K562 (cell line): ENCODE data around the gene ABT1. TPM values are rescaled to one million over a fixed set of nuclear protein-coding genes. Genes with fewer than 3 reads are reported as not detected.

ENCODE experiments used
- BCOR ChIP-seq: fragments of 450-650 bp; IDR thresholded peaks from 2 replicates; pipeline ENCODE4 v1.6.1; 2016
- BHLHE40 ChIP-seq: IDR thresholded peaks from 2 replicates; pipeline ENCODE4 v1.6.1; 2011; ENCODE audit warnings: low read length, improper control_type of control experiment
- CREB1 ChIP-seq, 2 experiments: sonication (generic) in 1 of 2; formaldehyde crosslinking in 1 of 2; IDR thresholded peaks; 2 replicates each; pipeline versions ENCODE4 v1.6.1 to v1.8.0; 2012 to 2022; ENCODE audit warnings: inconsistent platforms in 1 of 2, mild to moderate bottlenecking in 1 of 2, missing genetic modification reagents in 1 of 2, moderate library complexity in 1 of 2
- ELF4 ChIP-seq: fragments of 450-650 bp; formaldehyde crosslinking; IDR thresholded peaks from 2 replicates; pipeline ENCODE4 v1.4.0; 2022; ENCODE audit warnings: missing genetic modification characterization
- ERF ChIP-seq: fragments of 450-650 bp; formaldehyde crosslinking; IDR thresholded peaks from 2 replicates; pipeline ENCODE4 v1.4.0; 2020; ENCODE audit warnings: mild to moderate bottlenecking, mixed read lengths
- ETV1 ChIP-seq: fragments of 450-650 bp; conservative IDR thresholded peaks from 2 replicates; pipeline ENCODE4 v1.6.1; 2016; ENCODE audit warnings: missing genetic modification characterization, control low read depth, low read depth, missing compliant biosample characterization
- FOXM1 ChIP-seq, 2 experiments: fragments of 450-650 bp in 1 of 2; sonication (generic) in 1 of 2; formaldehyde crosslinking in 1 of 2; IDR thresholded peaks; 2 replicates each; pipeline versions ENCODE4 v1.6.1 to v1.9.0; 2017 to 2022; ENCODE audit warnings: low read depth in 2 of 2, mild to moderate bottlenecking in 2 of 2, missing genetic modification reagents in 1 of 2, moderate library complexity in 1 of 2
- JUND ChIP-seq, 2 experiments: IDR thresholded peaks; 2 replicates in 1 of 2; 3 replicates in 1 of 2; pipeline ENCODE4 v1.6.1; 2011; ENCODE audit warnings: borderline replicate concordance in 2 of 2, low read depth in 2 of 2, low read length in 2 of 2, improper control_type of control experiment in 1 of 2, missing biosample characterization in 1 of 2, missing genetic modification characterization in 1 of 2, missing genetic modification reagents in 1 of 2
- NCOA6 ChIP-seq: fragments of 450-650 bp; IDR thresholded peaks from 2 replicates; pipeline ENCODE4 v1.6.1; 2017; ENCODE audit warnings: mild to moderate bottlenecking
- NFIC ChIP-seq: fragments of 450-650 bp; IDR thresholded peaks from 2 replicates; pipeline ENCODE4 v1.6.1; 2017; ENCODE audit warnings: mild to moderate bottlenecking, inconsistent platforms
- NR2C2 ChIP-seq, 2 experiments: fragments of 200-800 bp in 1 of 2; sonication (Bioruptor generic) in 1 of 2; sonication (generic) in 1 of 2; formaldehyde crosslinking in 1 of 2; IDR thresholded peaks; 2 replicates each; pipeline versions ENCODE4 v1.6.1 to v1.8.0; 2016 to 2022; ENCODE audit warnings: mild to moderate bottlenecking in 1 of 2, missing compliant biosample characterization in 1 of 2, missing genetic modification characterization in 1 of 2, missing genetic modification reagents in 1 of 2
- PCBP1 ChIP-seq: fragments of 200-400 bp; formaldehyde crosslinking; IDR thresholded peaks from 2 replicates; pipeline ENCODE4 v1.6.1; 2018; ENCODE audit warnings: mild to moderate bottlenecking, low read depth, low read length; ENCODE audit not compliant: poor library complexity, severe bottlenecking
- POLR3A ChIP-seq: IDR thresholded peaks from 2 replicates; pipeline ENCODE4 v1.6.1; 2011; ENCODE audit warnings: borderline replicate concordance, mild to moderate bottlenecking, moderate library complexity; ENCODE audit not compliant: insufficient read length, insufficient read depth; ENCODE audit errors: extremely low read depth
- PPARD ChIP-seq: fragments of 250-450 bp; sonication (Bioruptor Pico); IDR thresholded peaks from 2 replicates; pipeline ENCODE4 v1.8.0; 2022; ENCODE audit warnings: inconsistent platforms, mild to moderate bottlenecking, moderate library complexity
- RBM25 ChIP-seq: fragments of 200-400 bp; formaldehyde crosslinking; IDR thresholded peaks from 2 replicates; pipeline ENCODE4 v1.6.1; 2018; ENCODE audit warnings: low read length, low read depth, moderate library complexity; ENCODE audit not compliant: severe bottlenecking
- SAFB2 ChIP-seq: fragments of 200-400 bp; formaldehyde crosslinking; IDR thresholded peaks from 2 replicates; pipeline ENCODE4 v1.6.1; 2018; ENCODE audit warnings: borderline replicate concordance, low read length, low read depth, moderate library complexity; ENCODE audit not compliant: severe bottlenecking
- SMARCE1 ChIP-seq: fragments of 450-650 bp; IDR thresholded peaks from 2 replicates; pipeline ENCODE4 v1.7.1; 2016; ENCODE audit warnings: mild to moderate bottlenecking
- SPI1 ChIP-seq: IDR thresholded peaks from 2 replicates; pipeline ENCODE4 v1.6.1; 2011; ENCODE audit warnings: low read depth, low read length, control low read depth, borderline replicate concordance
- SREBF1 ChIP-seq: fragments of 150-350 bp; IDR thresholded peaks from 2 replicates; pipeline ENCODE4 v1.6.1; 2014; ENCODE audit warnings: antibody characterized with exemption, low read depth, low read length, borderline replicate concordance
- TAF9B ChIP-seq: fragments of 450-650 bp; IDR thresholded peaks from 2 replicates; pipeline ENCODE4 v1.6.1; 2018; ENCODE audit warnings: mild to moderate bottlenecking; ENCODE audit not compliant: partially characterized antibody
- TCF7L2 ChIP-seq: fragments of 150-350 bp; IDR thresholded peaks from 2 replicates; pipeline ENCODE4 v1.6.1; 2016; ENCODE audit warnings: low read depth, mild to moderate bottlenecking, low read length, moderate library complexity
- U2AF1 ChIP-seq: fragments of 200-400 bp; formaldehyde crosslinking; optimal IDR thresholded peaks from 2 replicates; pipeline ENCODE3; 2017; ENCODE audit warnings: mild to moderate bottlenecking, low read depth, low read length, moderate library complexity
- XRCC5 ChIP-seq: fragments of 200-400 bp; formaldehyde crosslinking; IDR thresholded peaks from 2 replicates; pipeline ENCODE4 v1.6.1; 2017; ENCODE audit warnings: low read depth, mild to moderate bottlenecking, low read length
- ZNF224 ChIP-seq: sonication (generic); formaldehyde crosslinking; IDR thresholded peaks from 2 replicates; pipeline ENCODE4 v1.8.0; 2022; ENCODE audit warnings: mild to moderate bottlenecking, missing genetic modification reagents
- ZNF57 ChIP-seq: fragments of 450-650 bp; formaldehyde crosslinking; IDR thresholded peaks from 2 replicates; pipeline ENCODE4 v1.4.0; 2020; ENCODE audit warnings: mild to moderate bottlenecking, moderate library complexity
- ZNF778 ChIP-seq: fragments of 450-650 bp; formaldehyde crosslinking; IDR thresholded peaks from 2 replicates; pipeline ENCODE4 v1.4.0; 2020; ENCODE audit warnings: mild to moderate bottlenecking, moderate library complexity
- polyA plus RNA-seq, 8 experiments: library from polyadenylated mRNA; depleted of rRNA in 4 of 8; stranded (reverse) in 5 of 8; unstranded in 3 of 8; fragments of >200 nt; fragmentation: Nextera tagmentation in 2 of 8; fragmentation: Illumina TruSeq in 1 of 8; extraction: Ambion mirVana in 2 of 8; extraction: Trizol in 1 of 8; gene quantifications; 2 replicates each; pipeline versions ENCODE4 v1.2.1 to v1.2.3, GENCODE V29; 2011 to 2014; ENCODE audit warnings: inconsistent platforms in 1 of 8, missing spikeins in 1 of 8
- total RNA-seq, 7 experiments: library from RNA; depleted of rRNA in 6 of 7; stranded (reverse); fragments of >200 nt in 6 of 7; fragmentation: Illumina TruSeq in 2 of 7; extraction: Trizol in 2 of 7; gene quantifications; 2 replicates each; pipeline versions ENCODE4 v1.2.1 to v1.2.3, GENCODE V29; 2011 to 2021; ENCODE audit warnings: low replicate concordance in 1 of 7
- TF ChIP-seq, protein P1 (sequence below), 2 experiments: fragments of 450-650 bp in 1 of 2; sonication (generic) in 1 of 2; formaldehyde crosslinking in 1 of 2; IDR thresholded peaks in 1 of 2; conservative IDR thresholded peaks in 1 of 2; 2 replicates each; pipeline versions ENCODE4 v1.6.1 to v1.8.1; 2016 to 2023; ENCODE audit warnings: mild to moderate bottlenecking in 2 of 2, moderate library complexity in 2 of 2, inconsistent platforms in 1 of 2, missing genetic modification reagents in 1 of 2
- TF ChIP-seq, protein P2 (sequence below): fragments of 250-450 bp; sonication (Bioruptor Pico); IDR thresholded peaks from 2 replicates; pipeline ENCODE4 v1.5.0; 2021

Gene ABT1
- total and polyA plus RNA-seq, 9 of the 15 experiments (the other 6 are each of a cell fraction or from before 2014, with no cell fraction given) = 8.8 to 52.7 (median 40.7) TPM

DNA sequence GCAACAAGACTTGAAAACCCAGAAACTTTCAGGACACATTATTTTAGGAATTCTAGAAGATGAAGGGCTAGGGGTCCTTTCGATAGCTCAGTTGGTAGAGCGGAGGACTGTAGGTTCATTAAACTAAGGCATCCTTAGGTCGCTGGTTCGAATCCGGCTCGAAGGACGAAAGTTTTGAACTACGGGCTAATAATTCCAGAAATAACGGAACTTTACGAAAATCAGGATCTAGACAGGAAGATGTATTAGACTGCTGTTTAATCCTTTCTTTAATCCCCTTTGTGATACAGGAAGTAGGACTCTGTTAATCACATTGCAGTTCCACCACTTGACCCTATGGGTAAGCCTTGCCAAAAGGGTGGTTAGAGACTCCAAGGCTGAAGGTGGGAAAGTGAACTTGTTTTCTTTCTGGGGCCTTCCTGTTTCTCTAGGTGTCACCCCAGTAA lies 21.2 kb upstream of the ABT1 start (continued):
- TF ChIP-seq, protein P1, sequence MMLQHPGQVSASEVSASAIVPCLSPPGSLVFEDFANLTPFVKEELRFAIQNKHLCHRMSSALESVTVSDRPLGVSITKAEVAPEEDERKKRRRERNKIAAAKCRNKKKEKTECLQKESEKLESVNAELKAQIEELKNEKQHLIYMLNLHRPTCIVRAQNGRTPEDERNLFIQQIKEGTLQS (IDR thresholded peaks at IDR 0.05) = no peak
- TF ChIP-seq, protein P1 (CRISPR knock-in tag; conservative IDR thresholded peaks at IDR 0.05) = 0 out of 2 replicates have a peak, but pooled peaks have one; percentile 19
- TF ChIP-seq CREB1 (IDR thresholded peaks at IDR 0.05) = no peak
- no peak for TF ChIP-seq CREB1 (CRISPR knock-in tag; IDR thresholded peaks at IDR 0.05)
- no peak for TF ChIP-seq ZNF57 (CRISPR knock-in tag)
- TF ChIP-seq BHLHE40 = no peak
- TF ChIP-seq, protein P2, sequence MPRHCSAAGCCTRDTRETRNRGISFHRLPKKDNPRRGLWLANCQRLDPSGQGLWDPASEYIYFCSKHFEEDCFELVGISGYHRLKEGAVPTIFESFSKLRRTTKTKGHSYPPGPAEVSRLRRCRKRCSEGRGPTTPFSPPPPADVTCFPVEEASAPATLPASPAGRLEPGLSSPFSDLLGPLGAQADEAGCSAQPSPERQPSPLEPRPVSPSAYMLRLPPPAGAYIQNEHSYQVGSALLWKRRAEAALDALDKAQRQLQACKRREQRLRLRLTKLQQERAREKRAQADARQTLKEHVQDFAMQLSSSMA (CRISPR knock-in tag) = no peak
- TF ChIP-seq ZNF224 = no peak
- 0 out of 2 replicates have a peak, but pooled peaks have one; percentile 26 for TF ChIP-seq JUND (IDR thresholded peaks at IDR 0.05; ENCODE audit: borderline replicate concordance, low read depth, low read length)
- TF ChIP-seq JUND (tag; IDR thresholded peaks at IDR 0.05; ENCODE audit: borderline replicate concordance, low read depth, low read length) = no peak
- TF ChIP-seq TAF9B = no peak
- TF ChIP-seq TCF7L2 = no peak
- no peak for TF ChIP-seq NCOA6
- TF ChIP-seq RBM25 = no peak
- no peak for TF ChIP-seq SAFB2
- peak; percentile 65 for TF ChIP-seq NFIC
- peak; percentile 67 for TF ChIP-seq SPI1
- TF ChIP-seq U2AF1 = no peak
- TF ChIP-seq ERF = no peak
- TF ChIP-seq NR2C2 (CRISPR knock-in tag; IDR thresholded peaks at IDR 0.05) = no peak
- no peak for TF ChIP-seq NR2C2 (tag; IDR thresholded peaks at IDR 0.05)
- TF ChIP-seq FOXM1 (IDR thresholded peaks at IDR 0.05; ENCODE audit: low read depth) = peak; percentile 41; the same call in 1 of the 2 replicates
- no peak for TF ChIP-seq FOXM1 (CRISPR knock-in tag; IDR thresholded peaks at IDR 0.05; ENCODE audit: low read depth)
- TF ChIP-seq ZNF778 = no peak
- no peak for TF ChIP-seq PPARD (CRISPR knock-in tag)
- TF ChIP-seq BCOR = peak; percentile 42; the same call in 1 of the 2 replicates
- 0 out of 2 replicates have a peak, but pooled peaks have one; percentile 32 for TF ChIP-seq XRCC5
- TF ChIP-seq ETV1 (tag) = peak; percentile 48
- peak; percentile 19; the same call in 1 of the 2 replicates for TF ChIP-seq SMARCE1
- no peak for TF ChIP-seq ELF4 (CRISPR knock-in tag)
- TF ChIP-seq POLR3A = peak; percentile 87
- no peak for TF ChIP-seq SREBF1
- no peak for TF ChIP-seq PCBP1
